GM15510 (cell line): ENCODE data around the gene KCNQ5.

Source experiments
- POLR2A ChIP-seq: IDR thresholded peaks from 3 replicates; pipeline ENCODE4 v1.6.1; 2011; ENCODE audit warnings: borderline replicate concordance; ENCODE audit not compliant: insufficient read length; ENCODE audit errors: extremely low read depth

Gene KCNQ5

DNA sequence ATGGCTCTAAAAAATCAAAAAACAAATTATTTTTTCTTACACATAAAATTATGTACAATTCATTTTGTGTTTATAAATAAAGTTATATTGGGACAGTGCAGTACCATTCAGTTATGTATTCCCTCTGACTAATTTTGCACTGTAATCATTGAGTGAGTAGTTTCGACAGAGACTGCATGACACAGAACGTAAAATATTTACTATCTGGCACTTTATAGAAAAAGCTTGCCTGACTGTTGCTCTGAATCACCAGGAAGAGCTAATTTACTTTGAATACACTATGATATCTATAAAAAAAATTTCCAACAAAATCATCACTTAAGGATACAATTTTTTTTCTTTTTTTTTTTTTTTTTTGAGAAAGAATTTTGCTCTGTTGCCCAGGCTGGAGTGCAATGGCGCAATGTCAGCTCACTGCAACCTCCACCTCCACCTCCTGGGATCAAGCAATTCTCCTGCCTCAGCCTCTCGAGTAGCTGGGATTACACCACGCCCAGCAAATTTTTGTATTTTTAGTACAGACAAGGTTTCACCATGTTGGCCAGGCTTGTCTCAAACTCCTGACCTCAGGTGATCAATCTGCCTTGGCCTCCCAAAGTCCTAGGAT, 614.4 kb downstream of the KCNQ5 start:
- no peak for TF ChIP-seq POLR2A

DNA sequence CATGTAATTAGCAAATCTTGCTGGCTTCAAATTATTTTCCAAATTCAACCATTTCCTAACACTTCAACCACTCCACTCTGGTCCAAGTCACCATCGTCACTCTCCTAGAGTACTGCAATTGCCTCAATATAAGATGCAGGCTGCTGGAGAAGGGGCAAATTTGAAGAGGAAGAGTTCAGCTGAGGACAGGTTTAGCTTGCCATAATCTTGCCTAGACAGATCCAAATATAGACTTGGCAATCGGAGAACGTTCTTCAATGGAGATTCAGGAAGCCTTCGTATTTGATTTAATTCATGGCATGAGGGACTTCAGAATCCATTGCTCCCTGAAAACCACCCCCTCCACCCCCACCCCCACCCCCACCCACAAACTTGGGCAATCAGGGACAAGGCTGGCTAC, 618.9 kb downstream of the KCNQ5 start:
- TF ChIP-seq POLR2A: no peak

DNA sequence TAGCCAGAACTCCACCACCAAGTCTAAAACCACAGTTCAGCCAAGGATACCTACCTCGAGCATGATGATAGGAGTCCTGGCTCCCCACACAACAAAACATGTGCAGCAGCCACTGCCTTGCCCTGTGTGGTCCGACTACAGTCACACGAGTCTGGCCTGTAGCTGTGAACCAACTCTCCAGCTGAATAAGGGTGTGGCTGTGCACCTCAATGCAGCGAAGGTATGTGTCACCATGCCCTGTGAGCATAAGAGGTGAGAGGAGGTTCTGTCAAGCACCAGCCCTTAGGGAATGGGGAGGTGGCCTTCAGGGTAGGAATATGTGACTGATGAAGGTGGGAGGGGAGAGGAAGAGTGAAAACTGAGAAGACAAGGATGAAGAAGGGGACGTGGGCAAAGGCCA, 620.1 kb downstream of the KCNQ5 start:
- TF ChIP-seq POLR2A: no peak
